Neuronal stem cell (in vitro differentiated cells): ENCODE measurements around the gene AP1G1.

Experiments
- DNase-seq: peaks from one replicate; pipeline ENCODE4 v3.0.0-alpha.2; 2013; ENCODE audit warnings: low spot score
- H2AFZ ChIP-seq: one replicate; pipeline ENCODE4 v1.6.1; 2013; ENCODE audit warnings: mild to moderate bottlenecking, low read length, inconsistent platforms
- H2AK5ac ChIP-seq: 2 replicates; pipeline ENCODE4 v1.6.1; 2013; ENCODE audit warnings: low read depth, mild to moderate bottlenecking, inconsistent platforms, low read length, moderate library complexity, mixed read lengths
- H2BK120ac ChIP-seq: 2 replicates; pipeline ENCODE4 v1.6.1; 2013; ENCODE audit warnings: low read depth, mild to moderate bottlenecking, inconsistent platforms, low read length, moderate library complexity, mixed read lengths
- H2BK12ac ChIP-seq: one replicate; pipeline ENCODE4 v1.6.1; 2013; ENCODE audit warnings: low read length, inconsistent platforms
- H2BK15ac ChIP-seq: 2 replicates; pipeline ENCODE4 v1.6.1; 2013; ENCODE audit warnings: mild to moderate bottlenecking, low read length, inconsistent platforms, mixed read lengths
- H2BK5ac ChIP-seq: one replicate; pipeline ENCODE4 v1.6.1; 2013; ENCODE audit warnings: inconsistent platforms, mild to moderate bottlenecking, low read length, moderate library complexity
- H3K14ac ChIP-seq: one replicate; pipeline ENCODE4 v1.6.1; 2013; ENCODE audit warnings: low read length, inconsistent platforms
- H3K18ac ChIP-seq: 2 replicates; pipeline ENCODE4 v1.6.1; 2013; ENCODE audit warnings: low read length, inconsistent platforms
- H3K23ac ChIP-seq: 2 replicates; pipeline ENCODE4 v1.6.1; 2013; ENCODE audit warnings: low read depth, mild to moderate bottlenecking, mixed read lengths, low read length, inconsistent platforms; ENCODE audit not compliant: poor library complexity
- H3K27ac ChIP-seq: replicated peaks from 3 replicates; pipeline ENCODE4 v1.5.1; 2013; ENCODE audit warnings: low read length, inconsistent platforms
- H3K27me3 ChIP-seq, 3 experiments: 2 replicates each; pipeline ENCODE4 v1.6.1; 2013; ENCODE audit warnings: low read length in 3 of 3, mild to moderate bottlenecking in 2 of 3, inconsistent platforms in 1 of 3, low read depth in 1 of 3, mixed read lengths in 1 of 3, moderate library complexity in 1 of 3; ENCODE audit not compliant: control insufficient read depth in 3 of 3, insufficient read depth in 3 of 3
- H3K36me3 ChIP-seq, 2 donors: replicated peaks in 1 of 2; 2 replicates each; pipeline ENCODE4 v1.6.1; 2013; ENCODE audit warnings: low read length in 2 of 2; ENCODE audit not compliant: control insufficient read depth in 2 of 2, insufficient read depth in 2 of 2
- H3K4ac ChIP-seq: 2 replicates; pipeline ENCODE4 v1.6.1; 2013; ENCODE audit warnings: inconsistent platforms, mild to moderate bottlenecking, low read length, moderate library complexity
- H3K4me1 ChIP-seq, 2 donors: 1 replicate in 1 of 2; 2 replicates in 1 of 2; pipeline ENCODE4 v1.6.1; 2013; ENCODE audit warnings: low read length in 2 of 2, low read depth in 1 of 2; ENCODE audit not compliant: control insufficient read depth in 2 of 2, insufficient read depth in 1 of 2
- H3K4me2 ChIP-seq: one replicate; pipeline ENCODE4 v1.6.1; 2013; ENCODE audit warnings: mild to moderate bottlenecking, low read length, inconsistent platforms; ENCODE audit not compliant: insufficient read depth, poor library complexity, severe bottlenecking
- H3K4me3 ChIP-seq, 2 donors: 2 replicates each; pipeline ENCODE4 v1.5.1; 2013; ENCODE audit warnings: low read length in 2 of 2, mild to moderate bottlenecking in 2 of 2, inconsistent platforms in 1 of 2, moderate library complexity in 1 of 2
- H3K79me1 ChIP-seq: one replicate; pipeline ENCODE4 v1.6.1; 2013; ENCODE audit warnings: low read depth, mild to moderate bottlenecking, inconsistent platforms, low read length, moderate library complexity
- H3K9ac ChIP-seq: one replicate; pipeline ENCODE4 v1.6.1; 2013; ENCODE audit warnings: mild to moderate bottlenecking, low read depth, low read length, inconsistent platforms; ENCODE audit not compliant: poor library complexity
- H3K9me3 ChIP-seq, 2 donors: replicated peaks in 1 of 2; 2 replicates each; pipeline versions ENCODE3 to v1.6.1; 2013; ENCODE audit warnings: low read length in 2 of 2, mild to moderate bottlenecking in 2 of 2, inconsistent platforms in 1 of 2, low read depth in 1 of 2, mixed read lengths in 1 of 2, moderate library complexity in 1 of 2; ENCODE audit not compliant: control insufficient read depth in 2 of 2, insufficient read depth in 1 of 2
- H4K8ac ChIP-seq: one replicate; pipeline ENCODE4 v1.6.1; 2013; ENCODE audit warnings: low read depth, mild to moderate bottlenecking, inconsistent platforms, low read length, moderate library complexity
- H4K91ac ChIP-seq: one replicate; pipeline ENCODE4 v1.6.1; 2013; ENCODE audit warnings: low read length, low read depth, mild to moderate bottlenecking, inconsistent platforms; ENCODE audit not compliant: poor library complexity
- WGBS, 2 donors: extraction: QIAGEN DNeasy Blood & Tissue Kit; methylation state at CpG; one replicate each; pipeline ENCODE4 v1.1.7; 2013; ENCODE audit warnings: missing lambda C conversion rate in 2 of 2, mixed read lengths in 1 of 2; ENCODE audit not compliant: insufficient read length in 2 of 2, insufficient replicate concordance in 1 of 2; ENCODE audit errors: extremely low coverage in 2 of 2; 5-methylcytosine and 5-hydroxymethylcytosine counted together

AP1G1 gene

GRCh38 chr16:71707199-71707598 is 101.4 kb downstream of the AP1G1 start:
- H2BK15ac ChIP-seq, result no peak overlapping the region
- H3K36me3 ChIP-seq, result peaks cover 0 to 37% of the 10 kb centered on the region in 2 donors
- no peak overlapping the region for H3K9ac ChIP-seq
- no peak overlapping the region for H3K4me2 ChIP-seq
- no peaks in the 10 kb centered on the region for H3K79me1 ChIP-seq
- H4K8ac ChIP-seq, result no peak overlapping the region
- H3K4ac ChIP-seq, result no peak overlapping the region
- DNase-seq, result no peak
- no peak overlapping the region for H2BK120ac ChIP-seq
- no peak overlapping the region for H2BK12ac ChIP-seq
- H2AFZ ChIP-seq, result no peak overlapping the region
- H2BK5ac ChIP-seq, result no peak overlapping the region
- WGBS, 2 donors, result no CpG with 5 or more reads among the region's 7 CpGs
- H3K4me3 ChIP-seq, result no peak overlapping the region
- no peak overlapping the region for H3K23ac ChIP-seq
- H2AK5ac ChIP-seq, result no peak overlapping the region
- no peak overlapping the region for H3K18ac ChIP-seq
- peaks cover 5 to 10% of the 10 kb centered on the region in 2 donors for H3K4me1 ChIP-seq
- no peak overlapping the region for H3K14ac ChIP-seq
- no peak overlapping the region for H4K91ac ChIP-seq
- no peaks in the 10 kb centered on the region for H3K27me3 ChIP-seq
- peak overlapping the region; percentile 1 for H3K27ac ChIP-seq
- no peaks in the 10 kb centered on the region for H3K9me3 ChIP-seq

- H4K8ac ChIP-seq, result no peak overlapping the region
- DNase-seq, result no peak
- H3K18ac ChIP-seq, result no peak overlapping the region
- no peak overlapping the region for H2AFZ ChIP-seq
- H2BK12ac ChIP-seq, result no peak overlapping the region
- H3K36me3 ChIP-seq, result peaks cover 0 to 39% of the 10 kb centered on the region in 2 donors
- H3K79me1 ChIP-seq, result no peaks in the 10 kb centered on the region
- no peak overlapping the region for H3K23ac ChIP-seq
- no peak overlapping the region for H3K4me3 ChIP-seq
- no peak overlapping the region for H2BK15ac ChIP-seq
- no peaks in the 10 kb centered on the region for H3K9me3 ChIP-seq
- no peak overlapping the region for H3K9ac ChIP-seq
- H2BK120ac ChIP-seq, result no peak overlapping the region
- H2BK5ac ChIP-seq, result no peak overlapping the region
- no peak overlapping the region for H3K27ac ChIP-seq
- H2AK5ac ChIP-seq, result no peak overlapping the region
- H3K27me3 ChIP-seq, result no peaks in the 10 kb centered on the region
- no peak overlapping the region for H3K14ac ChIP-seq
- no CpG with 5 or more reads among the region's 2 CpGs for WGBS, 2 donors
- no peak overlapping the region for H3K4me2 ChIP-seq
- no peak overlapping the region for H4K91ac ChIP-seq
- H3K4me1 ChIP-seq, result peaks cover 5 to 10% of the 10 kb centered on the region in 2 donors
- H3K4ac ChIP-seq, result no peak overlapping the region
Measured at GRCh38 chr16:71706046-71706445, 102.6 kb downstream of the AP1G1 start.

GRCh38 chr16:71703333-71703732 is 105.3 kb downstream of the AP1G1 start:
- Histone ChIP-seq H2AK5ac (no peak overlapping the region), H2BK15ac (no peak overlapping the region), H3K79me1 (no peaks in the 10 kb centered on the region), H3K14ac (no peak overlapping the region), H2BK12ac (no peak overlapping the region), H2AFZ (no peak overlapping the region), H3K9me3 (no peaks in the 10 kb centered on the region), H4K91ac (no peak overlapping the region), H2BK120ac (no peak overlapping the region), H3K4ac (no peak overlapping the region), H3K9ac (no peak overlapping the region), H3K27me3 (no peaks in the 10 kb centered on the region), H3K4me1 (peaks cover 5 to 10% of the 10 kb centered on the region in 2 donors), H3K4me3 (no peak overlapping the region), H3K4me2 (no peak overlapping the region), H2BK5ac (no peak overlapping the region), H3K18ac (no peak overlapping the region), H3K23ac (no peak overlapping the region), H4K8ac (no peak overlapping the region), H3K27ac (no peak overlapping the region), H3K36me3 (peaks cover 5 to 50% of the 10 kb centered on the region in 2 donors)
- no peak for DNase-seq
- WGBS, 2 donors, result no CpG with 5 or more reads among the region's 1 CpG

GRCh38 chr16:71700831-71701230 is 107.8 kb downstream of the AP1G1 start:
- Histone ChIP-seq H3K36me3 (peaks cover 5 to 56% of the 10 kb centered on the region in 2 donors), H3K18ac (no peak overlapping the region), H2BK5ac (no peak overlapping the region), H3K4me3 (no peak overlapping the region), H3K14ac (no peak overlapping the region), H3K9ac (no peak overlapping the region), H2BK12ac (no peak overlapping the region), H4K91ac (no peak overlapping the region), H3K79me1 (no peaks in the 10 kb centered on the region), H2BK15ac (no peak overlapping the region), H3K4me1 (no peaks in the 10 kb centered on the region), H2AK5ac (no peak overlapping the region), H3K23ac (no peak overlapping the region), H2BK120ac (no peak overlapping the region), H3K4ac (no peak overlapping the region), H2AFZ (no peak overlapping the region), H3K9me3 (no peaks in the 10 kb centered on the region), H3K27me3 (no peaks in the 10 kb centered on the region), H3K27ac (no peak overlapping the region), H3K4me2 (no peak overlapping the region), H4K8ac (no peak overlapping the region)
- WGBS, 2 donors, result no CpG with 5 or more reads among the region's 4 CpGs
- no peak for DNase-seq
